Limb (tissue), 2 donors: ENCODE results near the gene EXD3.

Source experiments
- DNase-seq, 2 donors: peaks; one replicate each; pipeline ENCODE4 v3.0.0-alpha.2; 2016; ENCODE audit errors: extremely low spot score in 2 of 2

The EXD3 gene

DNA sequence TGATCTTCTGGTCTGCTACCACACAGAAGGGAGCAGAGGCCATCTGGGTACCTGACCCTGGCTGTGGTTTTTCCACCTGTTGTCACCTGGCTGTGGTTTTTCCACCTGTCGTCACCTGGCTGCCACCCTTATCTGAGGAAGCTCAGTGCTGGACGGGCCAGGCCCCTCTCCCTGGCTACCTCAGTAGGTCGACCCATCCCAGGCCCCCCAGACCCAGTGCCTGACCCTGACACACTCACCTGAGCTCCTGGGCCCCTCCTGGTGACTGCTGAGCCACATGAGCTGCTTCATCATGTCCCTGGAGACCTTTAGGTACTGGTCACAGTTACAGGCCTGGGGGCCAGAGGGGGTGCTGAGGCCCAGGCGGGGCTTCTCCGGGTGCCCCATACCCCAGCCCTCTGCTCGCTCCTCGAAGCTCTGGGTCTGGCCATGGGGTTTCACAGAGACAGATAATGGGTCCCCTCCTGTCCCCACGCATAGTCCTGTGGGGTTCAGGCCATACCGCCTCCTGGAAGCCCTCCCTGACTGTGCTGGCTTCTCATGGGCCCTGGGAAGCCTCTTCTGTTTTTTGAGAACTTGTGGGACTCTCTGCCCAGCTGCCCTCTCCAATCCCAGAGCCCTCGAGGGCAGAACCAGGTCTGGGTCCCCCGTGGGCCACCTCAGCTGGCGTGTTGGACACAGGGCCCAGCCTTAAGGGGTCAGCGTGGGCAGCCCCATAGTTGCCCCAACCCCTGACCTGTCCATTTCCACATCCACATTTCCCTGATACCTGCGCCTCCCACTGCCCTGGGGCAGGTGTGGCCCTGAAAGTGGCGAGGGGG is 113.4 kb downstream of the EXD3 start:
- no peak for DNase-seq

DNA sequence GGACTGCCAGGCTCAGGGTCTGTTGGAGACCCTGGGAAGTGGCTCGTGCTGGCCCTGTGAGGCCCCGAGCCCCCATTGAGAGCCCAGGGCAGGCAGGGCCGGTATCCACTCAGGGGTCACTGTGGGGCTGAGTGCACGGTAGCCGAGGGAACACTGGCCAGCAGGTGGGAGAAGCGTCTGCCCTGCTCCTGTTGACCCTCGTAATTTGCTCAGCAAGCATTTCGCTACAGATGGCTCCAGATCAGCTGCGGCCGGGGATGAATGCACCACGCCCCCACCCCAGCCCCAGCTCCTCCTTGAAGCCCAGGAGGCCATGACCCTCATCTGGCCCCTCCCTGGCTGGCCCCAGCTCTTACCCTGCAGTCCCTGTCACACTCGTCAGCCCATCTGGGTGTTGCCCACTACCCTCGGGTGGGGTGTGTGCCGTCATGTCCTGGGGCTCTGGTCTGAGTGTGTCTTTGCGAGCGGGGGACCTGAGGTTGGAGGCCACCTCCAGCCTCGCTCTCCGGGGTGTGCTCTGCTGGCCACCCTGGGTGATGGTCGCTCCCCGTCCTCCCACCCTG is 114.8 kb downstream of the EXD3 start:
- DNase-seq, result peak in 1 of 2 donors; percentile 27

DNA sequence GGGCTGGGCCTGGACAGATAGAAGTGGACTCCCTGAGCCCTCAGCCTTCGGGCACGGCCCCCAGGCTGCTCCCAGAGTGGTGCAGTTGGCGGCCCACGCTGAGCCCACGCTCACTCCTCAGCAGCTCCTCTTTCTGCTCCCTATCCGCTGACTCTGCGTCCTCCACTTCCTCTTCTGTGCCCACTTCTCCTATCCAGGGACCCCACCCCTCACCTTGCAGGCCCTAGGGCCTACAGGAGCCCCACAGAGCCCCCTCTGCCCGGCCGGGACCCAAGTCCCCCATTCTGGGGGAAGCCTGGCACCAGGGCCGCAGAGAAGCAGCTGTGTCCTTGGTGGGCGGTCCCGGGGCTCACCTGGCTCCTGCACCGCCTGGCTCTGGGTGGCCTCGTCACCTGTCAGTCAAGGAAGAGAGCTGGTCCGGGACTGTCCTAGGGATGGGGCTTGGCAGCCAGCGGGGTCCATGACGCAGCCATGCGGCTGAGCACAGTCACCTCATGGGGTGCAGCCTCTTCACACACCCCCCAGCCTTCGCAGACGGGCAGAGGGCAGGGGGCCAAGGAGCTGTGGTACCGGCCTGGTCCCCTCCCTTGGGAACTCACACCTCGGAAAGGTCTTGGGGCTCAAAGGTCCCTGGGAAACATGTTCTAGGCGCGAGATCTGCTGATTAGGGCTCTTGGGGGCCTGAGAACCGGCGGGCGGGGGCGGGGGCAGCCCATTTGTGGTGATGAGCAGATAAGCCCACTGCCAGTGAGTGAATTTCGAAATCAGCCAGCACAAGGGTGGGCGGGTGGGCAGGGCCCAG is 115.5 kb downstream of the EXD3 start:
- DNase-seq, result peak in 1 of 2 donors; percentile 37

DNA sequence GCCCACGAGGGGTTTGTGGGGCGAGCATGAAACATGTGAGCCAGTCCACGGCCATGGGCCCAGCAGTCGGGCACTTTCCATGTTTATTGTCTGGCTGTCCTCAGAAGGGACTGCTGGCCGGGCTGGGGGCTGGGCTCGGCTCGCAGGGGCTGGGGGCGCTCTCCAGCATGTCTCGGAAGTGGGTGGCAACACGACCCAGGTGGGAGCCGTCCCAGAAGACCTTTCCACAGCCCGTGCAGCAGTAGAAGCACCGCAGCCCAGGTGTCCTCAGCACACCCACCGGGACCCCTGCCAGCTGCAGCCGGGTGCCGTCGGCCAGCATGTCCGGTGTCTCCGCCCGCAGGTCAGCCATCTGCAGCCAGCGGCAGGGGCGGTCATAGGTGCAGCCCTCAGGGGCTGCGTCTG is 116.1 kb downstream of the EXD3 start:
- peak in 1 of 2 donors; percentile 44 for DNase-seq

DNA sequence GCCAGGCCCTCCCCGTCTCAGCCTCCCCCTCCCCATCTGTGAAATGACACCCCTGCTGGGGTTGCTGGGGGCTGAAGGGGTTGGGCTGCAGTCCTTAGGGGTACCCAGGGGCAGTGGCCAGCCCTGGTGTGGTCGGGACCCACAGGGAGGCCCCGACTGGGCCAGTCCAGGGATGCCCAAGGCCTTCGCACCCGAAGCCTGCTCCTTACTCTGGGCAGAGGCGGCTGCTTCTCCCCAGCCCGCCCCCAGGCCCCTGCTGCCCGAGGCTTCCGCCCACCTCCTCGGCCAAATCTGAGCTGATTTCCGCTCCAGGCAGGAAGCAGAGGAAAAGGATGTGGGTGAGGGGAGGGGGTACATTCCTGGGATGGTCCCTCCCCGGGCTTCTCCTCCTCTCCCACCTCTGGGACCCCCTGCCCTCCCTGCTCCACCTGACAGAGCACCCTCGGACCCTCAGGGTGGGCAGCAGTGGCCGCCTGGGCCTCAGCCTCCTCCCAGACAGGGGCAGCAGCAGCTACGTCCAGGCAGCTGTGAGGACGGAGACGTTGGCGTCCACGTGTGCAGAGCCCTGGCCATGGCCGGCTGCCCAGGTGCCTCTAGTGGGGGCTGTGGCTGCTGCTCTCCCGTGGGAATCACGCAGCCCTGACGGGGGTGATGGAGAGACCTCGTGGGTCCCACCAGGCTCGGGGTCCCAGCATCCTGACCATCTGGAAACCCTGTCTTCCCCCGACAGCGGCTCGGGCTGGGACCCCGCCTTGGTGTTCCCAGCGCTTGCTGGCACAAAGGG is 116.7 kb downstream of the EXD3 start:
- peak in 1 of 2 donors; percentile 48 for DNase-seq

DNA sequence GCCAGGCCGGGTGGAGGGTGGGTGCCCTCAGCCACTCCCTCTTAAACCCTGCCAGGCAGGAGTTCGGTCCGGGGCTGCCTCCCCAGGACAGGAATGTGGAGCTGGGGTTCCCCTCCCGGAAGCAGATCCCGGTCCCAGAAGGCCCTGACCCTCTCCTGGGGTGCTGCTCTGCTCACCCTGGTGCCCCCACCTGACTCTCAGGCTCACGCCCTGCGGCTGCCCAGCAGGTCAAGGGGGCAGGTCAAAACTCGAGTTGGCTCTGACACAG is 117.2 kb downstream of the EXD3 start:
- DNase-seq, result no peak

DNA sequence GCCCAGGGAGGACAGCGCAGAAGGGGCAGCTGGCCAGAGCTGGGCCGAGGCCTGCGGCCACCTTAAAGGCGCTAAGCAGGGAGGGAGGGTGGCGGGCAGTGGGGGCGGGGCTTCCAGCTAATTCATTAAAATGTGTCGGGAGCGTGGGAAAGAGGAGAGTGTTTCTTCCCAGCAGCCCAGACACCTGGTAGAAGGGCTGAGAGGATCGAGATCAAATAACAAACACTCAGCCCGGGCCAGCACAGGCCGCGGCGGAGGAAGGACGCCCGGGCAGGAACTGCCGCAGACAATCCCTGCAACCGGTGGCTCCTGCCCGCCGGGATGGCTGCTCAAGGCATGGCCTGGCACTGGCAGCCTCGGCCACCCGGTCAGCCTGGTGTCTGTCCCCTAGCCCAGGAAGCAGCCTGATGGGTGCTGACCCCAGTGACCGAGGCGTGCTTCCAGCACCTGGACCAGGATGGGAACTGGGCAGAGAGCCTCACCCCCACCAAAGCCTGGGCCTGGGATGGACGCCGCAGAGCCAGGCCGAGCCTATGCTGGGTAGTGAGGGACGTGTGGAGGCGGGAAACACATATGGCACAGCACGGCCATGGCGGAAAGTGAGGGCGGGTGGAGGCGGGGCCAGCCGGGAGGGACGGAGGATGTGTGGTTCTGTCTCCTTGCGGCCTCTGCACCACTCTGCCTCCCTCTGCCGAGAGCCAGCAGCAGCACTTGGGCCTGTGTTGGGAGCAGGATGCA is 117.7 kb downstream of the EXD3 start:
- peak in 1 of 2 donors; percentile 78 for DNase-seq

DNA sequence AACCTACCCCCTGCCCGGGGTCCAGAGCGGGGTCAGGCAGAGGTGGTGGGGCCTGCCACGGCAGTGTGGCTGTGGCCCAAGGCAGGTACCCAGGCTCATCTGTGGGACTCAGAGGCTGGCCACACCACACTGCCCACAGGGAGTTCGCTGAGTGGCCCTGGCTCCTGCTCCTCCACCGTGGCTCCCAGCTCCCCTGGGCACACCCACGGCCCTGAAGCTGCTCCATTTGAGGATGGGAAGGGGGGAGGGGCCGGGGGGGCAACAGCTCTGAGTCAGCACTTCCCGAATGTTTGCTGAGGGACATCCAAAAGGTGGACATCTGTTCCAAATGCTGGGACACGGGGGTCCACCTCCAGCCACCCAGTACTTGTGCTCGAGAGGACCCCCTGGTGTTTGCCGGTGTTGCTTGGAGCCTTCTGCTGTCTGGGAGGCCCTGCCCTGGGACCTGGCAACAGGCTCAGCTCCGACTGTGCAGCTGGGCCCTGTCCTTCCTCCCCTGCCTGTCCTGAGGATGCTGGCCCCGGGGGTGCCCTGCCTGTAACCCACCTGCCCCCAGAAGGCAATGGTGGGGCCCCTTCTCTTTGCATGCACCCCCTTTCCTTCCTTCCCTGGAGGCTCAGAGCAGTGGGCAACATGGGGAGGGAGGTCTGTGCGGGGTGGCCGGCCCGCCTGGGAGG is 118.4 kb downstream of the EXD3 start:
- peak in 1 of 2 donors; percentile 65 for DNase-seq

DNA sequence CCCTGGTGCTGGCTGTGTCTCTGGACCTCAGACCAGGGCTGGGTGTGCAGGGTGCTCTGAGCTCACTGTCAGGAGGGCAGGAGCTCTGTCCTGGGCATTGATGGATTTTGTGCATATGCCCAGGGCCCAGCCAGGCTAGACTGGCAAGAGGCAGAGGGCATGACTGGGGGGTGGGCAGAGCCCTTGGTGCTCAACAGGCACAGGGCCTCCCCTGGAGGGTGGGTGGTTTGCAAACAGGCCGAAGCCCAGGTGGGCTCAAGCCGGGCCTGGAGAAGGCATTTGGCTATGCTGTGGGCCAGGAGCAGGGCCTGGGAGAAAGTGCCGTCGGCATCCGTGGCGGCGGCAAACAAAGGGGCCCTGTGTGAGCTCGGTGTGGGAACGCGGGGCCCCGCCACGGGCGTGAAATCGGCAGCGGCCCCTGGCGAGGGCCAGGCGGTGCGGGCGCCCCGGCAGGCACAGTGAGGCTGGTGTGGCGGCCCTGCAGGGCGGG is 119.0 kb downstream of the EXD3 start:
- DNase-seq, result peak in 1 of 2 donors; percentile 61

DNA sequence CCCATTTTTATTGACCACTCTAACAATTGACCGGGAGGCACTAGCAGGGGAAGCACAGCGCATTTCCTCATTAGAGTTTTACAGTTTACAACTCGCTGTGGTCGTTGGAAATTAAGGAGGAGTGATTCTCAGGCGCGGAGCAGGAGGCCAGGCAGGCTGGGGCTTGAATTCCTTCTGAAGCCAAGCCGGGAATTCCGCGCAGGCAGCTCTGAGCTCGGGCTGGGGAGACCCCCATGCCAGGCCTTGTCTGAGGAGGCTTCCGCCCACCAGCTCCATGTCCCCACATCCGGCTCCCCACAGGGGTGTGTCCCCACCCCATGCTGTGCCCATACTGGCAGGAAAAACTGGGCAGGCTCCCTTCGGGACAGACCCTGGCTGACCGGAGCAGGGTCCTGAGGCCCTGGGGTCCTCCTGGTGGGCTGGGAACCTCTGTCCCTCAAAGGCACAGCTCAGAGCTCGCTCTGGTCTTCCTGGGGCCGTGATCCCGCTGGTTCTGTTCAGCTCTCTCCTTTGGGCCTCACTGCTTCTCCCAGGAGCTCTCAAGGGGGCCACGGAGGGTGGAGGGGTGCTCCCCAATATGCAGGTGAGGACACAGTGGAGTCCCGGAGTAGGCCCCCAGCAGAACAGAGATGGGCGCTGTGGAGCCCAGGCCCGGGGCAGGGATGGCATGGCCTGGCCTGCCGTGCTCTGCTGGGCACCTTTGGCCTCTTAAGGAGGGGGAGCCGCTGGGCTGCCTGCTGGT is 119.6 kb downstream of the EXD3 start:
- DNase-seq, result peak in 1 of 2 donors; percentile 63

DNA sequence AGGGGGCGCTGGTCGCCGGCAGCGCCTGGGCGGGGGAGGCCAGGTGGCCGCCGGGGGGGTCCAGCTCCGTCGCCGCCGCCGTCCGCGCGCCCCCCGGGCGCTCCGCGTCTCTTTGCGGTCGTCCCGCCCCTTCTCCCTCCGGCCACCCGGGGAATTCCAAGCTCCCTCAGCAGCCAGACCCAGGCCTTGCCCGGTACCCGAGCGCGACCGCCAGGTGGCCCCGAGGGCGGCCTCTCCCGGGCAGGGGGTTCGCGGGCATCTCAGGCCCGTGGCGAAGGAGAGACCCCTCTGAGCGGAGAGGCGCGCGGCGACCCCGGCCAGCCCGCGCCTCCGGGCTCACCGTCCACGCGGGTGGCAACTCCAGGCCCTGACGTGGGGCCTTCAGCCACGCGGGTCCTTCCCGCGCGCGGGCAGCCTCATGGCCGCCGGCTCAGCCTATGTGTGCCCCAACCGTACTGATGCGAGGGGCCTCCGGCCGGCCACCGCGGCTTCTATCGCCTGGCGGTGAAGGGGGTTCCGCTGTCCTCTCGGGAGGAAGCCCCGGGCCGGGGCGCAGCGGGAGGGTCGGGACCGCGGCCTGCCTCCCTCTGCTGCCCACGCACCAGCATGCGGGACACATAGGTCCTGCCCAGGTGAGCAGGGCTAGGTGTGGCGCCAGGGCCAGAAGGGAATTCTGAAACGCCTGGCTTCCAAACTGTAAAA is 120.4 kb downstream of the EXD3 start:
- DNase-seq, result no peak

DNA sequence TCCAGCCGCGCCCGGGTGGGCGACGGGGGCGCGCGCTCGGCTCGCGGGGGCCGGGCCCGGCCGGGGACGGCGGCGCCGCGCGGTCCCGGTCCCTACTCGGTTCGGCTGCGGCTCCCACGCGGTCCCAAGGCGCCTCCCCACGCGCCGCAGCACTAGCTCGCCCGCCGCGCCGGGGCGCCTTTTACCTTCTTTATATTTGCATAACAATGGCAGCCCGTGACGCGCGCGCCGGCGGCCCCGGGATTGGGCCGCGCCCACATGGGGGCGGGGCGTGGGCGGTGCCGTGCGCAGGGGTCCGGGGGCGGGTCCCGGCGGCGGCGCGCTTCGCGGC is 120.9 kb downstream of the EXD3 start, which contains the start of gene NRARP:
NRARP (minus strand) TSS at position 154 of the 331 bp plus-strand sequence. CDS start 343 bp downstream, outside the sequence.
- DNase-seq, result peak; percentile 77 to 94

DNA sequence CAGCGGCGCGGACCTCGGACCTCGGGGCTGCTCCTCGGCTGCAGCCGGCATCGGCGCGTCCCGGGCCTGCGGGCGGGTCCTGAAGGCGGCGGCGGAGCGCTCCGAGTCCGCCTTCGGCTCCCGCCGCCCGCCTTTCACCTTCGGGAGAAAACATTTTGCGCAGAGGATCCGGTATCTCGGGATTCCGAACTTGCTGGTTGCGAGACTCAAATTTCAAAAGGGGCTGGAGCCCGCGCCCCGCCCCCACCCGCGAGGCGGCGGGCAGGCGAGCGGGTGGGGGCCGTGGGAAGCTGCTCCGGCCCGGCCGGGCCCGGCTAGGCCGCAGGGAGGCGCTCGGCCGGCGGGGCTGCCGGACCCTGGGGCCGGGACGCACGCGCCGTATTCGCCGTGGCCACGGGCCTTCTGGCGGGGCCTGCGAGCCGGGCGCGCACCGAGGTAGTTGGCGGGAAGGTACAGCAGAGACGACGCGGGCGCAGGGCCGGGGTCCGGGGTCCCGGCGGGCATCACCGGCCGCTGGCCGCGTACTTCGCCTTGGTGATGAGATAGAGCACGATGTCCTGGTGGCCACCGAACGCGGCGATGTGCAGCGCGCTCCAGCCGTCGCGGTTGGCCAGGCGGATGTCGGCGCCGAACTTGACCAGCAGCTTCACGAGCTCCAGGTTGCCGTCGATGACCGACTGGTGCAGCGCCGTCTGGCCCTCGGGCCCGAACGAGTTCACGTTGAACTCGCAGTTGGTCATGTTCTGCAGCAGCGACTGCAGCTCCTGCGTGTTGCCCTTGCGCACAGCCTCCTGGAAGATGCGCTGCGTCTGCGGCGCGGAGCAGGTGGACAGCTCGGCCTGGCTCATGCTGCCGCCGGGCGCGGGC is 121.6 kb downstream of the EXD3 start:
- peak in 1 of 2 donors; percentile 72 for DNase-seq

DNA sequence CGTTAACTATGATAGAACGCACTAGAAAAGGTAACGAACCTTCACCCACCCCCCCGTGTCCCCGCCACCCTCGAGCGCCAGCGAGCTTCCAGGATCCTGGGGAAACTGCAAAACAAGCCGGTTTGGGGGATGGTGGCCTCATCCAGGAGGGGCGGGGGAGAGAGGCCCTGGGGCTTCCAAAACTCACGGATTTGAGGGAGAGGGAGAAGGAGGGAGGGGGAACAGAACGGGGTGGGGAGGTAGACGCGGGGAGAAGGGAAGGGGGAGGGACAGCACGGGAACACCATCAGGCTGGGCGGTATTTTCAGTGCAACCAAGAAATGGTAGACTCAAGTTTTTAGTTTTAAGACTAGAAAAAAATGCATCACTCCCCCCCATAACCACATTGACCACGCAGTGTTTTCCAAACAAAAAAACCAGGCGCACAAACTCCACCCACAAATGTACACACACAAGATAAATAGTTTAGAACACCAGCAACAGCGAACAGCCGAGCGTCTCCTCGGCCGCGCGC is 122.3 kb downstream of the EXD3 start:
- peak in 1 of 2 donors; percentile 61 for DNase-seq

DNA sequence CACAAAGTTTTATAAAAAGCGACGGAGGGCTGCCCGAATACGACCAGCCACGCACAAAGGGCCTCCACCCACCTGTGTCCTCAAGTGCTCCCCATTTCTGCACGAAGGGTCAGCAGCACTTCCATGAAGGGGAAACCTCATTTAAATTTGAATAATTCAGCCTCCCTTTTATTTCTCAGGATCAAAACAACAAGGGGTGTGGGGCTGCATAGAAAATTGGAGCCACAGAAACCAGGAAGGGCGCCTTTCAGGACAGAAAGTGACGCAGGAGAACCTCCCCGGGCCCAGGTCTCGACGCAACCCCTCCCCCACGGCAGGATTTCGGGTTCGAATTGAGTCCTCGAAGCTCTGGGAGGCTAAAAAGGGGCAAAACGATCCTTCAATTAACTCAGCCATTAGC is 123.0 kb downstream of the EXD3 start:
- peak in 1 of 2 donors; percentile 41 for DNase-seq

DNA sequence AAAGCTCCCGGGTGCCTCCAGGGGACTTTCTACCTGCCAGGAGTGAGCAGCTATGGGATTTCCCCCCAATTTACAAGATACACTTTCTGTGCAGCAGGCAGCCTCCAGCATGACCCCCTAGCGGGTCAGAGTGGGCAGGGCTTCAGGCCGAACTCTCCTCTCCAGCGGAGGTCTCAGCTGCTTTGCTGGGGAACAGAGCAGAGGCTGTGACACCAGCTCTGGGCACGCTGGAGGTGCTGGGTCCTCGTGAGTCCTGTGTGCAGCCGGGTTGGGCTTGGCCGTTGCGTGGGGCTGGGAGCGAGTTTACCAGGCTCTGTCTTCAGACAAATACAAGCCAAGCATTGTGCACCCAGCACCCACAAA is 123.8 kb downstream of the EXD3 start:
- no peak for DNase-seq

DNA sequence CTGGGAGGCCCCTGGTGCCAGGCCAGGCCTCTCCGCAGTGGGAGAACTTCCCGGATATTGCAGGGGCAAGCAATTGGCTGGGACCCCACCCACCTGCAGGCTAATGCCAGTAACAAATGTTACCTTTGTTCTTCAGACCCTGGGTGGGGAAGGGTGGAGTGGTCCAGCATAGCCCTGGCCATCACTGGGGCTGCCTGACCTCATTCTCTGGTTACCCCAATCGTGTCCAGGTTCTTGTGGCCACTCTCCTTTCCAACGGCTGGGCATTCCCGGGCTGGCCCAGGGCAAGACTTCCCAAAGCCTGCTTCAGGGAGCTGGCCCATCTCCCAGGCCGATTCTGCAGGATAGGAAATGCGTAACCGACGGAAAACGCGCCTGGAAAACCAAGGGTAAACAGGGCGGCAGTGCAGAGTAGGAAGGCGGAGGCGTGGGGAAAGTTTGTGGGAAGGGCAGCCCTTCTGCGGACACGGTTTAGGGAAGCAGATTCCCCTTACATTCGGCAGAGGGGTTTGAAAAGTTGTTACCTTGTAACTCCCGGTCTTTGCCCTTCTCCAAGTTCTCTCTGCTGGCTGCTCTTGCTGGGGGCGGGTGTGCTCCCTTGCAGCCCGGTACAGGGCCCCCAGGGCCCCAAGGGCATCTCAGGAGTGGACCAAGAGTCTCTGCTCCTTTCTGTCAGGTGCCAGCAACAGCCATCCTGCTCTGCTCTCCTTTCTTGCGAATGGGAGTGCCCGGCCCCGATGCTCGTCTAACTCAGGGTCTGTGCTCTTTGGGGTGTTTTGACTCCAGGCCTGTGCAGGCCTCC is 124.4 kb downstream of the EXD3 start:
- peak in 1 of 2 donors; percentile 34 for DNase-seq
